HG03097 (cell line): ENCODE measurements around the gene CMTM5.
"Not testable (repeated sequence)": the region's sequence is repeated elsewhere in the genome, so short reads cannot be mapped to it uniquely, and the experiment has no call there.

ENCODE experiments used
- ATAC-seq: cut with Tn5 transposase; IDR thresholded peaks from one replicate; pipeline ENCODE4 v1.9.1; 2021; ENCODE audit not compliant: unreplicated experiment, low FRiP score

The CMTM5 gene

DNA sequence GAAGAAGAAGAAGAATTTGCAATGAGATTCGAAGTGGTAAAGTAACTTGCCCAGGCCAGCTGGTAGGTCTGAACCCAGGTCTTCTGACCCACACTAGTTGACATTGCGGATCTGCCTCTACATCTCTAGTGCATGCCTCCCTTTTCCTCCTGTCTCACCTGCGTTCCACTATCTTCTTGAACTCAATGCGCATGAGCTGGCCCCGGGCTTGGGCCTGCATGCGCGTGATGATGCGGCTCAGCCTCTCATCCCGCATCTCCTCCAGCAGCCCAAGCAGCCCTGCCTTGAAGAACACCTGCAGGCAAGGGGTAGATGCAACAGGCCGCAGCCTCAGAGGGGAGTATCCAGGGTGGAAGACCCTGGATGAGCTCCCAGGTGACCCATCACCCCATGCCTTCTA lies 19.3 kb downstream of the CMTM5 start:
- ATAC-seq, result no peak

DNA sequence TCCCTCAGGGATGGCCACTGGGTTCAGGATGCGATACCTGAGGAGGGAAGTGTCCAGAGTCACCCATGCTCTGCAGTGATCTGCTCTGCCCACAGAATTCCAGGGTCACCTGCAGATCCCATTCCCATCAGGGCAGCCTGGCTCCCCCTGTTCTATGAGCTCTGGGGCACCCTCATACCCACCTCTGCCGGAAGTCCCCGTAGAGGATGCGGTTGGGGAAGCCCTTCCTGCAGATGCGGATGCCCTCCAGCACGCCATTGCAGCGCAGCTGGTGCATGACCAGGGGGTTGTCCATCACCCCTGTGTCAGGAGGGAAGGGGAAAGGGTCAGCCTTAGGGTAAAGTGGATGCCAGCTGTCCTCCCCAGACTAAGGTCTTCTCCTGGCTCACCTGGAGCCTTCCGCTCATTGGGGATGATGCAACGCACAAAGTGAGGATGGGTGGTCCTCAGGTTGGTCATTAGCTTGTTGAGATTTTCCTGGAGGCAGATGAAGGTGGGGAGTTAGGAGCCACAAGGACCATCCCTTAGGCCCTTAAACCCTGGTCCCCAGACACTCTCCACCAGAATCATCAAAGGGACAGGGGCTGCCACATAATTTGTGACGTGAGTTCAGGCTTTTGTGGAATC lies 20.0 kb downstream of the CMTM5 start:
- ATAC-seq, result no peak

DNA sequence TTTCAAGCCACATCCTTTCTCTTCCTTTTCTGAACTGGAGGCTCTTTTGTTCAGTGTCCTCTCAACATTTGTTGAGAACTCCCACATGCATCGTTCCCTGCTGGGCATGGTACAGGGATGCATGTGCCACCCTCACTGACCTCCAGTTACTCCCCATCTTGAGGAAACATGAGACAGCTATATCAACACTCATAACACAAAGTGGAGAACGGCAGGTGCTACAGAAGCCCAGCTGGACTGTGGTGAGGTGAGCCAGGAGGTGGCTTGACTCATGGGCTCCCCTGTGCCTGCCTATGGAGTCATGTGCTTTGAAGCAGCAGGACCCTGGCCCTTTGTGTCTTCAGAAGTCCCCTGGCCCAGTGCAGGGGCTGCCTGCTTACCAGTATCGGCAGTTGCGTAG lies 21.5 kb downstream of the CMTM5 start:
- ATAC-seq, result no peak

DNA sequence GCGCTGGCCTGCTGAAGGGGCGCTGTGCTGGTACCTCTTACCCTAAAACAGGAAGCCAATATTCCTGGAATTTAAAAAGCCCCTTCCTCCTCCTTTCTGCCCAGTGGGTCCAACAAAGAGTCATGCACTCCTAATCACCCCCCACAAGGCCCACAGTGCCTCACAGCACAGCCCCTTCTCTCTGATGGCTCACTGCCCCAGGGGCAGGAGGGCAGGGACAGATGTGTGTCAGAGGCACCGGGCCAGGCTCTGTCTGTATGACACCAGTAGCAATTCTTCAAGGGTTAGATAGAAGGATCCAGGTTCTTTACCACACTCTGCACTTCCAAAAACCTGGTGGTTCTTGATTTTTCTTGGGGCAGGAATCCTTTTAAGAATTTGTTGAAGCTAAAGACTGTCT lies 22.3 kb downstream of the CMTM5 start:
- no peak for ATAC-seq

DNA sequence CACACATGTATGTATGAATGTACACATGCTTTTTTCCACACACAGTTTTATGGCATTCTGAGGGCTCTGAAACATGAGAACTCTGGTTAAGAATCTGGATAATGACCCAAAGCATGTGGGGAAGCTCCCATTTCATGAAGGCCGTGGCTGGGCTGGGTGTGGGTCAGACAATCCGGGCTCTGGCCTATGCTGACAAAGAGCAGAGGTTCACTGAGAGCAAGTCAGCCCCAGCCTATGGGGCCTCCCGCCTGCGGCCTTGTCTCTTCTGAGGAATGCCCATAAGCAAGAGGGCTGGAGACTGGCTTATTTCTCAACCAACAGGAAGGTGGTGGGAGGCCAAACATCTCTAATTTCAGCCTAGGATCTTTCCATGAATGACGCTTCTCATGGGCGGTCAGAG lies 22.7 kb downstream of the CMTM5 start:
- no peak for ATAC-seq

DNA sequence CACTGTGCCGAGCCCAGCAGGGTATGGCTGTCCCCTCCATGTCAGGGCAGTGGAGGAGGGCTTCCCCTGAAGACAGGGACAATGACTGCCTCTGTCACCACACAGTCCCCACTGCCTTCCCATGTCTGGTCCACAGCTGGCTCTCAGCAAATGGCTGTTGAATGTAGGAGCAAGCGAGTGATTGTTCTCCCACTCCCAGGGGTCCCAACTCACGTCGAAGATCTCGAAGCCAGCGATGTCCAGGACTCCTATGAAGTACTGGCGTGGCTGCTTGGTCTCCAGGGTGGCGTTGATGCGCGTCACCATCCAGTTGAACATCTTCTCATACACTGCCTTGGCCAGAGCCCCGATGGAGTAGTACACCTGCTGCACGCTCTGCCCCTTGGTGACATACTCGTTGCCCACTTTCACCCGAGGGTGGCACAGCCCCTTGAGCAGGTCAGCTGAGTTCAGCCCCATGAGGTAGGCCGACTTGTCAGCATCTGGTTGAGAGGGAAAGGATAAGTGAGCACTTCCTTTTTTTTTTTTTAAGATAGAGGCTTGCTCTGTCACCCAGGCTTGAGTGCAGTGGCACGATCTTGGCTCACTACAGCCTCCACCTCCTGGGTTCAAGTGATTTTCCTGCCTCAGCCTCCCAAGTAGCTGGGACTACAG lies 23.8 kb downstream of the CMTM5 start:
- ATAC-seq, result not testable (repeated sequence)

DNA sequence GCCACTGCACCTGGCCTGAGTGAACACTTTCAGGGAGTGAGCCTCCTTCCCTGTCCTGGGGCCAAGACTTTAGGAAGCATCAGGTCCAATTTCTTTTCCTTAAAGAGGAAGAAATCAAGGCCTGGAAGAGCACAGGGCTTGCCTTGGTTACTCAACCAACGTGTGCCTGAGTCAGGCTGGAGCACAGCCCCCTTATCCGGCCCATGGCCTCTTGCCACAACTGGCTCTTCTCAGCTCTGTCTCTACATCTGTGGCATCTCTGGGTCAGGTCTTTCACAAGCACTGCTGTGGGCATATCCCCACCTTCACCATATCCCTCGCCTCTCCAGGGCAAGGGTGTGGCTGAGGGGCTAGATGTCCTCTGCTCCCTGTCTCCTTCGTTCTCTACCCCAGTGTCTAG lies 24.4 kb downstream of the CMTM5 start:
- no peak for ATAC-seq

DNA sequence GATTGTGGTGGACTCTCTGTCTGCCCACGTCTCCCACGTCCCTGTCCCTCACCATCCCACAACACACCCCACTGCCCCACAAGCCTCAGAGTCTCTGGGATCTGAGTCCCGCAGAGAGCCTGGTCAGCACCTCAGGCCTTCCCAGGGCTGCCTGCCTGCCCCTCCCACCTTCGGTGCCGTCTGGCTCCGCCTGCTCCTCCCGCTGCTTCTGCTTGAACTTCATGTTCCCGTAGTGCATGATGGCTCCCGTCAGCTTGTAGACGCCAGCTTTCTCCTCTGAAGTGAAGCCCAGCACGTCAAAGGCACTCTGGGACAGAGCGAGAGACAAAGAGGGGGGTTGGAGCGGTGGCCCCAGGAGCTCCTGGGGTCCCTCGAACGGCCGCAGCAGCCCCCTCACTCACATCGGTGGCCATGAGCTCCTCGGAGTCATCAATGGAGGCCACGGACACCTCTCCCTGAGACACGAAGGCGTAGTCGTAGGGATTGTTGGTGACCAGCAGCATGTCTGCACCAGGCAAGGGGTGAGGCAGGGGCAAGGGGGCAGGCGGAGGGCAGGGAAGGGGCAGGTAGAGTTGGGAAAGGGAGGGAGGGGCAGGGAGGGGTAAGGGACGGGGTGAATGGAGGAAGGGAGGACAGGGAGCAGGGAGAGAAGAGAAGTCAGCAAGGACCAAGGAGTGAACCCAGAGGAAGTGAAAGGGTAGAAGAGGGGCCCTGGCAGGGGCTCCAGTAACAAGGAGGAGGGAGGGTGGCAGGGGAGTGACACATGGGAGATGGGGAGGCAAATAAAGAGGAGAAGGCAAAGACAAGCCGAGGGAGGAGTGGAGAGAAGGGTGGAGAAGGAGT lies 25.7 kb downstream of the CMTM5 start:
- no peak for ATAC-seq

DNA sequence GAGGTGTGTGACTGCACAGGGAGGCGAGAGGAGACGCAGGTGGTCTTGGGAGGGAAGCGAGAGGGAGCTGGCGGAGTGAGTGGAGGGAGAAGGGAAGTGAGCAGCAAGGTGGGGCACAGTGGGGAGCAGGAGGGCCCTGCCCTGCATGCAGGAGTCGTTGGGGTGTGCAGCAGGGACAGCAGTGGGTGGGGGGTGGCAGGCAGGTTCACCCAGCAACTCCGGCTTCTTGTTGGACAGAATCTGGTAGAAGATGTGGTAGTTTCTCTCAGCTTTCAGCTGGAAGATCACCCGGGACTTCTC lies 26.2 kb downstream of the CMTM5 start:
- ATAC-seq, result no peak

DNA sequence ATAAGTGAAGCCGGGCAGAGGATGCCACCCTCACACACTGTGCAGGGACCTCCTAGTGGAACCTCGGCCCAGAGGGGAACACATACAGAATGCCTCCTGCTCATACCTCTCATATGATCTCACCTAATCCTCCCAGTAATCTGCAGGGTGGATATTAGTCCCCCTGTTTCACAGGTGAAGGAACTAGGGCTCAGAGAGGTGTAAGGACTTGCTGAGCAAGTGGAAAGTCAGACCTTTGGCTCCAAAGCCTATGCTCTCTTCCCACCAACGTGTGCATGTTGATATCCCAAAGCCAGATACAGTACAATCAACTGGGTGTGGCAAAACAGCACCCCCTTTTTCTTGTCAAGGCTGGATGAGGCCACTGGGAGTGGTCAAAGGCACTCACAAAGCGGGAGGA lies 27.1 kb downstream of the CMTM5 start:
- ATAC-seq, result no peak

DNA sequence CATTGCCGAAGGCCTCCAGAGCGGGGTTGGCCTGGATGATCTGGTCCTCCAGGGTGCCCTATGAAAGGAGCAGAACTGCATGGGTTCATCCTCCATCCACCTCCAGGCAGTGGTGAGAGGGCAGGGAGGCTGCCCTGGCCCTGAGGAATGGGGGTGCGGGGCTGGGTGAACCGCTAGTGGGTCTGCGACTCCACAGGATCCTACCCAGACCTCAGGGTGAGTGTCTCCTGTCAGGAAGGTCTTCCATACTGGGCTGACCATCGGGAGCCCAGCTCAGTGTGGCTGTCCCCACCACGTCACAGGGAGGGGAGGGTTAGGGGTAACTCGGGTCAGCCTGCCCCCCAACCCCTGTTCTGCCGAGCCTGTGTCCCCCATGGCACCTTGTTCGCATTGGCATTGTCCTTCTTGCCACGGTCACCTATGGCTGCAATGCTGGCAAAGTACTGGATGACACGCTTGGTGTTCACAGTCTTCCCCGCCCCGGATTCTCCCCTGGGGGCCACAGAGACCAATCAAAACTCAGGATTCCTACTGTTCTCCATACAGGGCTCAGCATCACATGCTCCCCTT lies 27.6 kb downstream of the CMTM5 start:
- no peak for ATAC-seq

DNA sequence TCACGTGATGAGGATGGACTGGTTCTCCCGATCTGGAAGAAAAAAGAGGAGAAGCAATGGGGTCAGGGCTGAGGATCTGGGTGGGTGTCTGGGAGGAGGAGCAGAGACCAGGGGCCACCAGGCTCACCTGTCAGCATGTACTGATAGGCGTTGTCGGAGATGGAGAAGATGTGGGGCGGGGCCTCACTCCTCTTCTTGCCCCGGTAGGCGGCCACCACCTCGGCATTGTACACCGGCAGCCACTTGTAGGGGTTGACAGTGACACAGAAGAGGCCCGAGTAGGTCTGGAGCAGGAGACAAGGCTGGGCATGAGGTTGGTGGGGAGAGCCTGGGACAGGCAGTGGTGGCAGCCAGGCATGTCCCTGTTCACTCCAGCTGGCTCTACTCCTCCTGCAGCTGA lies 28.2 kb downstream of the CMTM5 start:
- no peak for ATAC-seq

DNA sequence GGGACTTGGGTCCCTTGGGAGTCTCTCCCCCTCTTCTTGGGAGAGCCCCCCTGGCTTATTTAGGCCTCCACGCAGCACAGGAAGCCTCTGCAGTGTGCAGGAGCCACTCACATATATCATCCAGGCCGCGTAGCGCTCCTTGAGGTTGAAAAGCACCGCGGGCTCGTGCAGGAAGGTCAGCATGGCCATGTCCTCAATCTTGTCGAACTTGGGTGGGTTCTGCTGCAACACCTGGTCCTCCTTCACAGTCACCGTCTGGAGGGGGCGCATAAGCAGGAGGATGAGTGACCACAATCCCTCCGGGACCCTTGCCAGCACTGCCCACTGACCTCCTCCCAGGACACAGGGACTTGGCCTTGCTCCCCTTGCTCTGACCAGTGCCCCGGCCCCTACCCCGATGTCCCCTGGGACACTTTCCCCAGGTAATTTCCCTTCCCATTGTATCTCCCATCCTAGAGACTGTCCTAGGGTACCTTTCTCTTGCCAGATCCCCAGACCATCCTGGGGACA lies 28.7 kb downstream of the CMTM5 start:
- no peak for ATAC-seq

DNA sequence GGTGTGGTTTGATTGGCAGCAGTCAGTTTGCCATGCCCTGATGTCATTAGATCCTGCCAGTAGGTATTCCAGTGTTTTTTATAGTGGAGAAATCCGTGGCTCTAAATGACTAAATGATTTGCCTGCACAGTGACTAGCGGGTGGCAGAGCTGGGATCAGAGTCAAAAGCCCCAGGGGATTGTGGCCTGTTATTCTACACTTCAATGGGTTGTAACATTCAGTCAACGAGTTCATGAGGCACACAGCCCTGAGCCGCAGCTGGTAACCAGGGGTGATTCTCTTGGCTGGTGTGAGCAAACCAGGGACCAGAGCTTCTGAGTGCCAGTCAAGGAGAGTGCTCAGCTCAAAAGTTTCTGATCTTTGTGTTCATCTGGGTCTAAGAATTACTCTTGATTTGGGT lies 29.4 kb downstream of the CMTM5 start:
- ATAC-seq, result no peak

DNA sequence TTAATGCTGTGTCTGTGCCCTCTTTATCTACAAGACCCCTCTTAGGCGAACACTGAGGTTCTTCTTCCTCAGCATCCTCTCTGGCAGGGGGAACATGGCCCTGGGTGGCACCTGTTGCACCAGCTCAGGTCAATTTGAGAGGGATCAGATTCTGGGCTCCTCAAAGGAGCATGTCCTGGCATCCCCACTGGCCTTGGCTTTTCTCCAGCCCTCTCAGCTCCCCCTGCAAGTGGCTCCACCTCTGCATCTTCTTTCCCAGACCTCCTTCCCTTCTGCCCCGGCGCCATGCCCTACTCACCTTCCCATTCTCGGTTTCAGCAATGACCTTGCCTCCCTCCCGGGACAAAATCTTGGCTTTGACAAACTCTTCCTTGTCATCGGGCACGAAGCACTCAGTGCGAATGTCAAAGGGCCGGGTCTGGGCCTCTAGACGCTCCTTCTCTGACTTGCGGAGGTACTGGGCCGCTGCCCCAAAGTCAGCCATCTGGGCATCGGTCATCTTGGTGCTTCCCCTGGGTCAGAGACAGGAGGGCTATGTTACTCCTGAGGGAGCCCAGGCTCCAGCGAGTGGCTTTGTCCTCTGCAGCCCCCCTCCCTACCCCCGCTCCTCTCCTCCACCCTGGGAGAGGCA lies 30.0 kb downstream of the CMTM5 start:
- no peak for ATAC-seq

DNA sequence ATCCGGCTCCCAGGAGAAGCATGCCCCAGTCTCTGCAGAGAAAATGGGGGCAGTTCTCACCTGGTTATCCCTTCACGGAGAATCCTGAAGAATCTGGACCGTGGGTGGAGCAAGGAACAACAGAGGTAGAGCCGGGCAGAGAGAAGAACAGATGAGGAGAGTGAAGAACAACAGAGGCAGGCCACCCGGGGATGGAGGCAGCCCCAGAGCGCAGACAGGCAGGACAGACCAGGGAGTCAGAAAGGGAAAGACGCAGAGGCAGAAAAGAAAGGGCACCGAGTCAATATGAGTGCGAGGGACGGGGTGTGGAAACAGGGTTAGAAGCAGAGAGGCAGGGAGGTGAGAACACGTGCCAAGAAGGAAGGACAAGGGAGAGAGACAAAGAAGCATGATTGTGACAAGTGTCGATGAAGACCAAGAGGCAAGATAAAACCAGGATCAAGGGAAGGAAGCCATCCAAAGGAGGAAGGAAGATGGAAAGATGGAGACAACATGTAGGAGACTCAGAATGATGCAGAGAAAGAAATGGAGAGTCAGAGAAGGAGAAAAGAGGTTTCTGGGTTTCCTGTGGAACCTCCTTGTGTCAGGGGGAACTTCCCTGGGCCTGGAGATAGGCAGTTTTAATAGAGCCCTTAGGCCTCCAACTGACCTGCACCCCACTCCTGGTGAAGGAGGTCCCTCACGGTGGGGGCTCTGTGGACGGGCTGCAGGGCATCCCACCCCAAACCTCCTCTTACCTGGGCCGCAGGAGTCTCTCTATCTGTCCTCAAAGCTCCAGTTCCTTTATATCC lies 30.9 kb downstream of the CMTM5 start, which contains the start of gene MYH6:
Gene MYH6, minus strand, starts transcription at position 758 of the 791 bp plus-strand sequence. CDS start 1,050 bp downstream, outside the sequence.
- ATAC-seq, result no peak

DNA sequence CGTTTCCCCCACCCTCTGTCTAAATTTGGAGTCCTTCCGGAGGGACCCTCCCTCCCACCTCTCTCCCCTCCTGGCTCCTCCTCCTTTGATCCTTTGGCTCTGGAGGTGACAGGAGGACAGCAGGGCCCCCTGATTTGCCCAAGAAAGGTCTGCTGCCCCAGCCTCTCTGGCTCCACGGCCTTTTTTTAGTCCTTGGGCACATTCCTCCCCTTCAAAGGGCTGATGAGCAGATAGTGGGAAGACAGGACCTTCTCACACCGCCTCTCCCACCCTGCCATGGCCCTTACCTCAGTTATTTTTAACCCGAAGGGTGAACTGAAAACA lies 31.4 kb downstream of the CMTM5 start:
- no peak for ATAC-seq

DNA sequence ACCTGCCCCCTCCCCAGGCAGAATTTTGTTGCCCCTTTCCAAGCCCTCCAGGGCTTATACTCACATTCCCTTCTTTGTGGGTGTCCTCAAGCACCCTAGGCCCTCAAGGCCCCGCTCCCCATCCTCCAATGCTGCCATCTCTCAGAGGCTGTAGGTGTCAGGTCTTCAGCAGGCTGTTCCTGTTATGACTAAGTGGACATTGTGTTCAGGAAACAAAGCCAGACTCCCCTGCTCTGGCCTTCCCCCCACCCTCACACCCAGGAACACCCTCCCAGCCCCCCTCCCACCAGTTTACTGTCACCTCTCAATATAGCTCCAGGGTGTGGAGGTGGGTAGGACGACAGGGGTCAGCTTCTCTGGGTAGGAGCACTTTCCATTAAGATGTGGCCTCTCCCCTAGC lies 32.6 kb downstream of the CMTM5 start:
- no peak for ATAC-seq

DNA sequence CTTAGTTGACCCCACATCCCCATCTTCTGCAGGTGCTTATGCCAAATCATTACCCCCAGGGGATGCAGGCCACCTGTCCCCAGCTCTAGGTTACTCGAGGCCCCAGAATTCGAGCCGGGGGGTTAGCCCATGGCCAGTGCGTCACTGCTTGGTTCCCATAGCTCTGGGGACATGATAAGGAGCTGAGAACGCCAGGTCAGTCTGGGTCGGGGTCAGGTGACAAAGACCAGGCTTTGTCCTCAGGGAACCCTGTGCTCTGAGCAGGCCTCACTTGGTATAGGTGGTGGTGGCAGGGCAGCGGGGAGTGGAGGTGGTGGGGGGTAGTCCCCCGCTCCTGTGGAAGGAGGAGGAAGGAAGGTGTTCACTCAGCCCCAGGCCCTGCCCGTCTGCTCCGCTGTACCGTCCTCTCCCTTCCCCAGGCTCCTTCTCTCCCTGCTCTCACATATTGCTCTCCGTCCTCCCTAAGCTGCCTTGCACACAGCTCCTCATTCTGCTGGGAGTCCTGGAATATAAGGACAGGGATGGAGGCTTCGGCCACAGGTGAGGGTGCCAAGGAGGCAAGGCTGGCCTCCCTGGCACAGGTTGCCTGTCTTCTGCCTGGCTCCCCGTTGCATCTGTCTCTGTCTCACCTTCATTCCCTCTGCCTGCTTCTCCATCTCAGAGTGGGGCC lies 33.3 kb downstream of the CMTM5 start:
- ATAC-seq, result no peak
